T-helper 2 cell (primary cell): Measurements from ENCODE around the gene DOCK1.

ENCODE experiments used
- DNase-seq, 5 experiments: peaks; one replicate each; pipeline versions ENCODE4 v3.0.0 to v3.0.0-alpha.2; 2012 to 2022

The DOCK1 gene

GRCh38 chr10:127492607-127493250, 587.5 kb downstream of the DOCK1 start:
- DNase-seq, result no peak

- no peak for DNase-seq
These were observed 590.8 kb downstream of the DOCK1 start for GRCh38 chr10:127496035-127496434.

GRCh38 chr10:127497685-127498084, 592.5 kb downstream of the DOCK1 start:
- no peak for DNase-seq

- DNase-seq, result no peak
These were observed 592.9 kb downstream of the DOCK1 start for GRCh38 chr10:127498087-127498486.

- DNase-seq, result no peak
These were observed 594.9 kb downstream of the DOCK1 start for GRCh38 chr10:127500127-127500526.
